ENCODE data around the gene RAB22A.

The RAB22A gene

GRCh38 chr20:58349570-58349969 is 40.1 kb downstream of the RAB22A start:
- no peak for TF ChIP-seq CTCF (IDR thresholded peaks at IDR 0.05; ENCODE audit: borderline replicate concordance, control extremely low read depth, extremely low read depth, insufficient read depth, missing control alignments)
- DNase-seq (ENCODE audit: low spot score), result no peak

GRCh38 chr20:58352468-58352867 is 43.0 kb downstream of the RAB22A start:
- no peak for TF ChIP-seq CTCF (IDR thresholded peaks at IDR 0.05; ENCODE audit: borderline replicate concordance, control extremely low read depth, extremely low read depth, insufficient read depth, missing control alignments)
- DNase-seq (ENCODE audit: low spot score), result no peak
- in situ Hi-C loops (cut with MboI; ENCODE audit: low sequenced_read_pairs, unreplicated experiment), result no loop called here

More at GRCh38 chr20:58349570-58349969, 40.1 kb downstream of the RAB22A start:
- in situ Hi-C loops (cut with MboI; ENCODE audit: low sequenced_read_pairs, unreplicated experiment), result no loop called here

GRCh38 chr20:58359441-58359840 is 49.9 kb downstream of the RAB22A start:
- no peak for TF ChIP-seq CTCF (IDR thresholded peaks at IDR 0.05; ENCODE audit: borderline replicate concordance, control extremely low read depth, extremely low read depth, insufficient read depth, missing control alignments)
- DNase-seq (ENCODE audit: low spot score), result no peak
- in situ Hi-C loops (cut with MboI; ENCODE audit: low sequenced_read_pairs, unreplicated experiment), result no loop called here

GRCh38 chr20:58360936-58361335 is 51.4 kb downstream of the RAB22A start:
- in situ Hi-C loops (cut with MboI; ENCODE audit: low sequenced_read_pairs, unreplicated experiment), result no loop called here
- no peak for DNase-seq (ENCODE audit: low spot score)
- no peak for TF ChIP-seq CTCF (IDR thresholded peaks at IDR 0.05; ENCODE audit: borderline replicate concordance, control extremely low read depth, extremely low read depth, insufficient read depth, missing control alignments)

- TF ChIP-seq CTCF (IDR thresholded peaks at IDR 0.05; ENCODE audit: borderline replicate concordance, control extremely low read depth, extremely low read depth, insufficient read depth, missing control alignments), result no peak
- no peak for DNase-seq (ENCODE audit: low spot score)
- in situ Hi-C loops (cut with MboI; ENCODE audit: low sequenced_read_pairs, unreplicated experiment), result no loop called here
Observed at GRCh38 chr20:58361481-58362205, 52.1 kb downstream of the RAB22A start.

- in situ Hi-C loops (cut with MboI; ENCODE audit: low sequenced_read_pairs, unreplicated experiment), result no loop called here
- no peak for DNase-seq (ENCODE audit: low spot score)
- no peak for TF ChIP-seq CTCF (IDR thresholded peaks at IDR 0.05; ENCODE audit: borderline replicate concordance, control extremely low read depth, extremely low read depth, insufficient read depth, missing control alignments)
Observed at GRCh38 chr20:58362206-58362516, 52.6 kb downstream of the RAB22A start.

Data from GM13976 (cell line).